Activated gamma-delta T cell treated with Interleukin-2 at 50 U/mL for 16 hours (primary cell): ENCODE results near the gene CLMN.
"Not testable (repeated sequence)": the region's sequence is repeated elsewhere in the genome, so short reads cannot be mapped to it uniquely, and the experiment has no call there.

Source experiments
- DNase-seq: peaks from one replicate; pipeline ENCODE4 v3.0.0-alpha.2; 2020

CLMN gene

DNA sequence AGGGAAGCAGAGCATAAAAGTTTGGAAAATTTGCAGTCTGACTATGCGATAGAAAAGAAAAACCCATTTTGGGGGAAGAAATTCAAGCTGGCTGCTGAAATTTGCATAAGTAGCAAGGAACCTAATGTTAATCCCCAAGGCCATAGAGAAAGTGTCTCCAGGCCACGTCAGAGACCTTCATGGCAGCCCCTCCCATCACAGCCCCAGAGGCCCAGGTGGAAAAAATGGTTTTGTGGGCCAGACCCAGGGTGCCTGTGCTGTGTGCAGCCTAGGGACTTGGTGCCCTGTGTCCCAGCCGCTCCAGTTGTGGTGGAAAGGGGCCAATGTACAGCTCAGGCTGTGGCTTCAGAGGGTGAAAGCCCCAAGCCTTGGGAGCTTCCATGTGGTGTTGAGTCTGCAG lies 35.9 kb downstream of the CLMN start:
- not testable (repeated sequence) for DNase-seq

DNA sequence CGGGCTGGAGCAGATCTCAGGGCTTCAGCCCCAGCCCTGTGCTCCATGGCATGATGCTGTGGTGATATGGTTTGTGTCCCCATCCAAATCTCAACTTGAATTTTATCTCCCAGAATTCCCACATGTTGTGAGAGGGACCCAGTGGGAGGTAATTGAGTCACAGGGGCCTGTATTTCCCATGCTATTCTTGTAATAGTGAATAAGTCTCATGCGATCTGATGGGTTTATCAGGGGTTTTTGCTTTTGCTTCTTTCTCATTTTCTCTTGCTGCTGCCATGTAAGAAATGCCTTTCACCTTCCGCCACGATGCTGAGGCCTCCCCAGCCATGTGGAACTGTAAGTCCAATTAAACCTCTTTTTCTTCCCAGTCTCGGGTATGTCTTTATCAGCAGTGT lies 36.7 kb downstream of the CLMN start:
- not testable (repeated sequence) for DNase-seq

DNA sequence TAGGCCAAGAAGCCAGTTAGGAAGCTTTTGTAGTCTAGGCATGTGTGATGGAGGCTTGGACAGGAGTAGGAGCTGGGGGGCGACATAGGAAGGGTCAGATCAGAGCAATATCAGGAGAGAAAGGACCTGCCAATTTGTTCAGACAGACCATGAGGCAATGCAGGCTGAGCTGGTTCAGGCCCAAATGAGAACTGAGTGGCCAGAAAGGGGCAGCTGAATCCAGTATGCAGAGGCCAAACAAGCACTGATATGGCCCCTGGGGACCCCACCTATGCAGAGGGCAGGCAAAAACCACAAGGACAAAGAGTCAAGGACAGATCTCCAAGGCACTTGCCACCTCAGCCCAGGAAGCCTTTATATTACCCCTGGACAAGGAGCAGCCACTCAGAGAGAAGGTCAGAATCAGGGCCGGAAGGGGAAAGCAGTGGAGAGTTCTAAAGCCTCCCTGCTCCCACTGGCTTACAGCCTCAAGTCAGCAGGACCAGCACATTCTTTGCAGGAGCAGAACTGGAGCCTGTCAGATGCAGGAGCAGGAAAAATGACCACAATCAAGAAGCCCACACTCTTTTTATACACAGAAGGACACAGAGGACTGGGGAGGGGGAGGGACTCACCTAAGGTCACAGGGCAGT lies 37.2 kb downstream of the CLMN start:
- DNase-seq: no peak

DNA sequence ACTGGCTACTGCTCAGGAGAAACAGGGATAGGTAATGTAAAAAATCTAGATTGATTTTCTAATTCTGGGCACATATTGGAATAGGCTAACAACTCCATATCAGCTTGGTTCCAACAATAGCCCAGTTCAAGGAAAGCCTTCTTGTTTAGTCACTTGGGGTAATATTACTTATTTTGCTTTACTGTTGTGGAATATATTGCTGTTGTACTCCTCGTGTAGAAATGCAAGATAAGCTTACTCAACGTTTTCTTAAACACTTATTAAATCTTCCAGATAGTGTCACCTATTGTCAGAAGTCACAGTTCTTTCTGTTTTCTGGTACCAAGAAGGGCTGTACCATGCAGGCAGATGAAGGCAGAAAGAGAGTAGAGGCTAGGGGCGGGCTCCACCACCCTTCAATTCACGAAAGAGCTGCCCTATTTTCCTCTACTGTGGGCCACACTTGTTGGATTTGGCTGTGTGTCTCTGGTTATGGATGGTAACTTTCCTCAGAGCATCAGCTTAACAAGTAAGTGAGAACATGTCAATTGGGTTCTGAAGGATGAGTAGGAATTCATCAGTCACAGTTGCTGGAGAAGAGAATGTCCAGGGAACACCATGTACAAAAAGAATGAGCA lies 38.0 kb downstream of the CLMN start:
- no peak for DNase-seq

DNA sequence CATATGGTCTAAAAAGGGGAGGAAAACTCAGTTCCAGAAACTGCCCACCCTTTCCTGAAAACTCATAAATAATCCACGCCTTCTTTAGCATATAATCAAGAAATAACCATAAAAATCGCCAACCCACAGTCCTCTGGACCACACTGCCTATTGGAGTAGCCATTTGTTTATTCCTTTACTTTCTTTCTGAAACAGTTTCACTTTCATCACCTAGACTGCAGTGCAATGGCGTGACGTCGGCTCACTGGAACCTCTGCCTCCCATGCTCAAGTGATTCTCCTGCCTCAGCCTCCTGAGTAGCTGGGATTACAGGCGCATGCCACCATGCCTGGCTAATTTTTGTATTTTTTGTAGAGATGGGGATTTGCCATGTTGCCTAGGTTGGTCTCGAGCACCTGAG lies 44.2 kb downstream of the CLMN start:
- no peak for DNase-seq

DNA sequence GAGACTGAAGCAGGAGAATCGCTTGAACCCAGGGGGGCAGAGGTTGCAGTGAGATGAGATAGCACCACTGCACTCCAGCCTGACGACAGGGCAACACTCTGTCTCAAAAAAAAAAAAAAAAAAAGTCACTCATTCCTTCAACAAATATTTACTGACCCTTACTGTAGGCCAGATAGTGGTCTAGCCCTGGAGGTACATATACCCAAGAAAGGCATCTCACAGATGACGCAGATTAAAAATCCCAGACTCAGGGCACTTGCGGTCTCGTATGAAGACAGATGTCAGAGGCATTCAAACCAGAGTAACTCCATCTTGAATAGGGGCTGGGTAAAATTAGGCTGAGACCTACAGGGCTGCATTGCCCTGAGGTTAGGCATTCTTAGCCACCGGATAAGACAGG lies 44.8 kb downstream of the CLMN start:
- no peak for DNase-seq

DNA sequence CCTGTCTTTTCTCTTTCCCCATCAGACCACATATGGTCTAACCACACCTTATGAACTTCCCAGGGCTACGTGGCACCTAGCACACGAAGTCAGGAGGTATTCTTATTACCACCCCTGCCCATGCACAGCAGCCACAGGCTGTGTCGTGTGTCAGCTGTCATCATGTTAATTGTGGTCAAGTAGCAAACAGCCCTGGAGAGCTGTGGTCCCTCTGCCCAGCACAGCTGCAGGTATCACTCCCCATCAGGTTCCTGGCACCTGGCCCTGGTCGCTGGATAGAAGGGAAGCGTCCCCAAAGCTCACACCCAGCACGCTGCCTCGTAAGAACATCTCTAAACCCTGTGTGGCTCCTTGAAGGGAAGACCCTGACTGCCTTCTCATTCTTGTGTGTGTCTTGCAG lies 45.4 kb downstream of the CLMN start:
- DNase-seq: no peak

DNA sequence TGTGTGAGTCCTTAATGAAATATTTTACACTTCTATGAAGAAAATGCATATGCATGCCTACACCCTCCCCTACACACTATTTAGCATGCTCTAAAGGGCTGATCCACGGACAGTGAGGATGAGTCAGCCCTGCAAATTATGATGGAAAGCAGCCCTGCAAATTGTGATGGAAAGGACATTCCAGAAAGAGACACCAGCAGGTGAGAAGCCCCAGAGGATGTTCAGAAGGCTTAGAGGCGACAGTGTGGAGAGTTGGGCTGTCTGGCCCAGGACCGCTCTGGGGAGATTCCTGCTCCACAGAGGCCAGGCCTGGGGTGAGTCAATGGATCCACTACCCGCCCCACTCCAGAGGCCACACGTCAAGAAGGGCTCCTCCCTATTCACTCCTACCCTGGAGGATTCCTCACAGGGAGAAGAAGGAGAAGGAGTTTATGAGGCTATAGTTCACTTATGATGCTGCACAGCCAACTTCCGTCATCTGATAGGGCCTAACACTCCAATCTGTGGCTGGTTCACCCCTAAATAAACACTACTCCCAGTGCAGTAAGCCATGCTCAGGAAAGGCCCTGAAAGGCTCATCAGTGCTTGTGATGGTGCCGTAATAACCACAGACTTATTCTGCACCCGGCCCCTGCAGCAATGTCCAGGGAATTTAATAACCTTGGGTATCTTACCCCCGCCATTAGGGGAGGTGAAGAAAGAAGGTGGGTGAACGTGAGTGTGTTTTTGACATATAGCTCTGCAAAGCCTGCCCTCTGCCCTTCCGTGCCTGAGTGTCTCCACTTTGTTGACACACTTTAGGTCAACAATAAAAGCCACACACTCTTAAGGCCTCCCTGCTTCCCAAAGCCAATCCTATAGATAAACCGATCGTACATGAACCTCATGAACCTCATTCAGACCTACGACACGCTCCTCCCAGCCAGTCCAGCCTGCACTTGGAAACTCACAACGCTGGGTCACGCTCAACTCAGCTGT lies 46.4 kb downstream of the CLMN start:
- no peak for DNase-seq

DNA sequence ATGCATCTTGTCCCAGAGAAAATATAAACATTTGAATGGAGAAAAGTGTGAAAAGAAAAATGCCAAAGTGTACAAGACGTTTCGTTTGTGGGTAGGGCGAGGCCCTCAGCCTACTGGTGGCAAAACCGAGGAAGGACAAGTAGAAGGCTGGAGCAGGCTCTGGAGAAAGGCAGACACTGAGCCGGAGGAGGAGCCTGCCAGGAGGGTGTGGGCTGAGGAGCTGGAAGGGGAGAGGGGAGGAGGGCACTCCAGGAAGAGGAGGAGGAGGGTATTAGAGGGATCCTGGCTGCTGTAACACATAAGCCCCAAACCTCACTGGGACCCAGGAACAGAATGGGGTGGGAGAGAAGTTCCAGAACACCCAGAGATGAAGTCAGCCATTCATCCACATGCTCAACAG lies 47.7 kb downstream of the CLMN start:
- DNase-seq: no peak

DNA sequence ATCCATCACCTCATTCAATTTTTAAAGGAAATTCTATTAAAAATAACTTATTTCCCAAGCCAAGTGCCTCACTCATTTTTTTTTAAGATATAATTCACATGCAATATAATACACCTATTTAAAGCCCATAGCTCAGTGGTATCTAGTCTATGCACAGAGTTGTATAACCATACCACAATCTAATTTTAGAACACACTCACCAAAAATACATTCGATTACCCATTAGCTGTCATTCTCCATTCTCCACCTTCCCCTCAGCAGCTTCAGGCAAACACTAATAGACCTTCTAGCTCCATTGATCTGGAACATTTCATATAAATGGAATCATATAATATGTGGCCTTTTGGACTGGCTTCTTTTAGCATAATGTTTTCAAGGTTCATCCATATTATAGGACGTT lies 49.5 kb downstream of the CLMN start:
- DNase-seq: no peak

DNA sequence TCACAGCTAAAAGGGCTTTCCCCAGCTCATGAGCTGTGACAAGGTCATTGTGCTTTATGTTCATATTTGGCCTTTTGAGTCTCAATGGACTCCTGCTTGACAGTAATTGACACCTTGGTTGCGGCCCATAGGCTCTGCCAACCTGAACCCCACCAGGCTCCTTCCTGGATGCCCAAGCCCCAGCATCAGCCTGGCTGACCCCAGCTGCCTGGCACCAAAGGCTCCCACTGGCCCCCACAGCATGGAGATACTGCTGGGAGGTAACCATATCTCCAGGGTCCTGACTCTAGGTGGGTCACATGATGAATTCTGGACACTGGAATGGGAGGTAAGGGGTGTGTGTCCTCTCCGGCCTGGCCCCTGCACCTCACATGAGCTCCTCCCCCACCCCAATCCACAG lies 50.2 kb downstream of the CLMN start:
- no peak for DNase-seq

DNA sequence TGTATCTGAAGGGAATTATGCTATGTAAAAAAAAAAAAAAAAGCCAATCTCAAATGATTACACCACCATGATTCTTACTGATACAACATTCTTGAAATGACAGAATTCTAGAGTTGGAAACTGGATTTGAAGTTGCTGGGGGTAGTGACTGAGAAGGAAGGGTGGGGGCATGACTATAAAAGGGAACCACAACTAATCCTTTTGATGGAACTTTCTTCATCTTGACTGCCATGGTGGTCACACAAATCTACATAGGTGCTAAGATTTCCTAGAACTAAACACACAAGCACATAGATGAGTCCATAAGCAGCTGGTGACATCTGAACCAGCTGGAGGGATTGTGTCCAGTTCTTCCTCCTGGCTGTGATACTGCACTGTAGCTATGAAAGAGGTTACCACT lies 51.4 kb downstream of the CLMN start:
- DNase-seq: no peak

DNA sequence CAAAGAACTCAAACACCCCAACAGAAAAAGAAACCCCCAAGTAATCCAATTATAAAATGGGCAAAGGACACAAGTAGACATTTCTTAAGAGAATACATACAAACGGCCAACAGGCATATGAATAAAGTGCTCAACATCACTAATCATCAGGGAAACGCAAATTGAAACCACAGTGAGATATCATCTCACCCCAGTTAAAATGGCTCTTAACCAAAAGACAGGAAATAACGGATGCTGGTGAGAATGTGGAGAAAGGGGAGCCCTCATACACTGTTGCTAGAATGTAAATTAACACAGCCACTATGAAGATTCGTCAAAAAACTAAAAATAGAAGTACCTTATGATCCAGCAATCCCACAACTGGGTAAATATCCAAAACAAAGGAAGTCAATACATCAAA lies 52.4 kb downstream of the CLMN start:
- no peak for DNase-seq

DNA sequence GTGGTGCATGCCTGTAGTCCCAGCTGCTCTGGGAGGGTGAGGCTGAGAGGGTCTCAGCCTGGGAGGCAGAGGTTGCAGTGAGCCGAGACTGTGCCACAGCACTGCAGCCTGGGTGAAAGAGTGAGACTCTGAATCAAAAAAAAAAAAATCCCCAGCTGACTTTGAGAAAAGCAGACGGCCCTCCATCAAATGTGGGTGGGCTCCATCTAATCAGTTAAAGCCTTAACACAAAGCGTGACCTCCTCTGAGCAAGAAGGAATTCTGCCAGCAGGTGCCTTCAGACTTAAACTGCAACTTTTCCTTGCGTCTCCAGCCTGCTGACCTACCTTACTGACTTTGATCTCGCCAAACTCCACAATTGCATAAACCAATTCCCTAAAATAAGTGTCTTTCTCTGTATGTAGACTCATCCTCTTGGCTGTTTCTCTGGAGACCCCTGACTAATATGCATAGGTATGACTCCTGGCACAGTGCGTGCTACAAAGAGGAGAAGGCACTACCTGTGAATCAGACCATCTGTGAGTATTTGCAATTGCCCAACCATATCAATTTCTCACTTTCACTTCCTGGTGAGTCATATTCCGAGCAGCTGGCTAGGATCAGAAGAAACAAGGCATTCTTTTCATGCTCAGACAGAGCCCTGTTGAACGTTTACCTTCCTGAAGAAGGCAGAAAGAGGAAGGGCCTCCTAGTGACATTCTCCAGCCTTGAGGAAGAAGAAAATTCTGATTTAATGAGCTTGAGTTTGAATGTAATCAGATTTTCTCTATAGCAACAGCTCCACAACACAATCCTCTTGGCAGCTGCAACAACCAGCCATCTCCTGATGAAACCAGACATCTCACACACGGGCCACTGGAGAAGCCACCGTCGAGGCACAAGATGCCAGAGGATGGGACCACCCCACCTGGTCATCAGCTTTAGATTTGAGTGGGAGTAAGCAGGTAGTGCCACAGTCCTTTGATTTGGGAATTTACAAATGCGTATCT lies 54.3 kb downstream of the CLMN start:
- DNase-seq: no peak

DNA sequence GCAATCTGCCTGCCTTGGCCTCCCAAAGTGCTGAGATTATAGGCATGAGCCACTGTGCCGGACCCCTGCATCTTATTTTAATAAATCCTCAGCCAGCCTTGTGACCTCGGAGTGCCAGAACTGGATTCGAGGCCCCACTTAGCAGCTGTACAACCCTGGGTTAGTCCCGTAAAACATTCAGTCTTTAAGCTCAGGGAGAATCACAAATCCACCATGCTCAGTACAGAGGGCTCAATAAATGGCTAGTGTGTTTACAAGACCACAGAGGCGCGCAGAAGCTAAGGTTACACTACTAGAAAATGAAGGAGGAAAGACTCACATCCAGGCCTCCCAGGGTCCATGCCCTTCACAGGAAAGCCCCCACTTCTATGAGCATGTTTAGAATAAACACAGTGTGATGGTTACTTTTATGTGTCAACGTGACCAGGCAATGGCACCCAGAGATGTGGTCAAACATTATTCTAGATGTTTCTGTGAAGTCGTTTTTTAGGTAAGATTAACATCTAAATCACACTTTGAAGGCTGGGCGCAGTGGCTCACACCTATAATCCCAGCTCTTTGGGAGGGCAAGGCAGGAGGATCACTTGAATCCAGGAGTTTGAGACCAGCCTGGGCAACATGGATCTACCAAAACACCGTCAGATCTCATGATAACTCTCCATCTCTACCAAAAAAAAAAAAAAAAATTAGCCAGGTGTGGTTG lies 55.3 kb downstream of the CLMN start:
- no peak for DNase-seq

DNA sequence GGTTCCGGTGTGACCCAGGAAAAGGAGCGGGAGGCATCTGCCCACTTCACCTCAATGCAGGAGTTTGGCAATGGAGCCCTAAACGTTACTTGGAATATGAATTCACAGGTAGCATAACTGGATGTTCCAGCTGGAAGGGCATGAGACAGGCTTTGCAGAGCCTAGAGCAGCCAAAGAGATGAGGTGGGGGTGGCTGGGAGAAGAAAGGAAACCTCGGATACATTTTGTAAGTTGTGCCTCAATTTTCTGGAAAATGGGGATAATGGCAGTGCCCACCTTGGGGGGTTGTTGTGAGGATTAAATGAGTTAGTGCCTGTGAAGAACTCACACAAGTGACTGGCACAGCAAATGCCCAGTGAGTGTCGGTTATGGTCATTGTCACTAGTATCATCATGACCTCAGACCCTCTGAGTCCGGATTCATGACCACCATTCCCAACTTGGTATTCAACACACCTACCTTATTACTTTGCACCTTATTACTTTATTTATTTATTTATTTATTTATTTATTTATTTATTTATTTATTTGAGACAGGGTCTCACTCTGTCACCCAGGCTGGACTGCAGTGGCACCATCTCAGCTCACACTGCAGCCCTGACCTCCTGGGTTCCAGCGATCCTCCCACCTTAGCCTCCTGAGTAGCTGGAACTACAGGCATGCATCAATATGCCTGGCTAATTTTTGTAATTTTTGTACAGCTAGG lies 56.0 kb downstream of the CLMN start:
- DNase-seq: no peak

DNA sequence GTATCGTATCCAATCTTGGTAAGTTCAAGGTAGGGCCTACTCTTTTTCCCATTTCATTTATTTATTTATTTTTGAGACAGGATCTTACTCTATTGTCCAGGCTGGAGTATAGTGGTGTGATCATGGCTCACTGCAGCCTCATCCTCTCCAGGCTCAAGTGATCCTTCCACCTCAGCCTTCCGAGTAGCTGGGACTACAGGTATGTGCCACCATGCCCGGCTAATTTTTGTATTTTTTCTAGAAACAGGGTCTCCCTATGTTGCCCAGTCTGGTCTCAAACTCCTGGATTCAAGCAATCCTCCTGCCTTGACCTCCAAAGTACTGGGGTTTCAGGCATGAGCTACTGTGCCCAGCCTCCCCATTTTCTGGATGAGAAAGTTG lies 57.2 kb downstream of the CLMN start:
- no peak for DNase-seq

DNA sequence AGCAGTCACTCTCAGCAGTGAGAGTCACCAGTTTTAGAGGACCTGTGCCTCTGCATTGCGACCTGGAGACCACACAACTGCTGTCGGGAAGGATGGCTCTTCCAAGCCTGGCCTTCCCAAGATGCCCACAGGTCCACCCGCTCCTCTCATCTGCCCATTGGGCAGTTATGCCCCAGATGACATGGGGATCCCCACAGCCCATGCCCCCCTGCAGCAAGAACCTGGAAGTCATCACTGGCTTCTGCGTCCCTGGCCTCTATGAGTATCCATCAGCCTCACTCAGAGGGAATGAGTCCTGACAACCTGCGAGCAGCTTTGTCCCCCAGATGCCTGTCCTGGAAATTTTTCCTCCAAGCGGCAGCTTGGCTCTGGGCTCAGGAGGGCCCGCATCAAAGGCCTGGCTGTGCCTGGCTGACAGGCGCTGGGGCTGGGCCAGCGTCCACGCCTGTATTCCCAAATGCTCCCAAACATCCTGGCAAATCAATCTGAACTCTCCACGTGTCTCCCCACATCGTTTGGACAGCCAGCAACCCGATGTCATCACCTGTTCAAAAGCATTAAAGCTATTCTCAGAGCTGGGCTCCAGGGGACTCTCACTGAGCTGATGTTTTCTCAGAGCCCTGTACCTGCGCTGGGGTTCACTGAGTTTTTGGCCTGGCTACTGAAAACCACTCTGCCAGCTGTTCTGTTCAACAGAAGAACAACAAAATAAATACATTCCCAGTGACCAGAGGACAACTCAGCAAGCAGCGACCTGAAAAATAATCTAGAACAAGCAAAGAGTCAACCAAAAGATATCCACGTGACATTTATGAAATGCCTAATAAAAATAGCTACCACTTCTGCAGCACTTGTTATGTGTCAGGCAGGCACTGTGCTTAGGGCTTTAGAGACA lies 57.8 kb downstream of the CLMN start:
- no peak for DNase-seq

DNA sequence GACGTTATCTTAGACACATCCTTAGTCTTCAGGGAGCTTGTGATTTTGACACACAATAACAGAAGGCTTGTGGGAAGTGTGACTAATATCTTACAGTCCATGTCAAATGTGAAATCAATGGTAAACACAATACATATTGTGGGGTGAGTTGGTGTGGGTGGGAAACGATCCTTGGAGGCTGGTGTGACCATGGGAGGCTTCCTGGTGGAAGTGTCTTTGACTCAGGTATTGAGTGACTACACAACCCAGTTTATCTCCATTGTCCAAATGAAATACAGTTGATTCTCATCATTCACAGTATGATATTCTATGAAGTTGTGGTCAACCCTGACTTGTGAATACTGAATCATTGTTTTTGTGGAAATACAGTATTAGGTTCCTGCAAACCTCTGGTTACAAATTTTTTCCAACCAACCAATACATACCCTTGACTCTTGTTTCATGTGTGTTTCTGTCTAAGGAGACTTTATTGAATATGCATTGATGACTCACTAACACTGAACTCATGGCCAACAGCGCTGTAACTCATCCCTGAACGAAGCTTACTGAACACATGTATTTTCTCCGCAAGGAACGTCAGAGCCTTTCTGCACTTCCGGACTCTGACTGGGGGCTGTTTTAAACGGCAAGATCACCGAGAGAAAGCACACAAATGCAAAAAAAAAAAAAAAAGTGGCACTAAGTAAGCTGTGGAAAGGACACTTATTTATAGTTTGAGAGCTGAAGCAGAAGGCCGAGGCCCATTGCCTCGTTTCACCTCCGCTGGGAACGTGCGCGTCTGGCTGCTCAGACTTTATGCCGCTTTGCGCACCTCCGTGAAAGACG lies 59.0 kb downstream of the CLMN start:
- no peak for DNase-seq
